ENCODE results near the gene INTS4.
"Not testable (repeated sequence)": the region's sequence is repeated elsewhere in the genome, so short reads cannot be mapped to it uniquely, and the experiment has no call there.

DNA sequence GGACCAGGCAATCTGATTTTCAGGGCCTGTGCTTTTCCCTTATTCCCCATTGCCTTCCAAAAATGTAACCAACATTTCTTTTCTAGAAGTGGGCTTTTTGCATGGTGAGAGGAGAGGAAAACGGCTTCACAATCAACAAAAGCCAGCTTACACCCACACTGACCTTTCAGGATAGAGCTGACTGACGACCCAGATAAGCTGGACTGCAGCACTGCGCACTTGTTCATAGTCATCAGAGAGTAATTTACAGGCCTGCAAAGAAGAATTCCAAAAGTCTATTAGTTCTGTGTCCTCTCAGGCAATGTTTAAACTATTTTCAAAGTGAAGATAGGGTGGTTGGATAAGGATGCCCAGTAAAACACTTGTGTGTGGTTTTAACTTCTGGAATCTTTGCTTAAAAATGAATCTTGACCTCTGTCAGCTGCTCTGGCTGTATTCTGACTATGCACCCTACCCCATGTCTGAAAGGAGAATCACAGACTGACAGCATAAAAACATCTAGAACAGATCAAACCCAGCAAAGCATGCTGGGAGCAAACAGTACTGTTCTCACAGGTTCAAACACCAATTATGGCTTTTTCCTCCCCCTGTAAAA is 35.8 kb downstream of the INTS4 start:
- TF ChIP-seq CTCF (IDR thresholded peaks at IDR 0.05; ENCODE audit: low read length); EZH2 (IDR thresholded peaks at IDR 0.05; ENCODE audit: borderline replicate concordance, low read length): not testable (repeated sequence)
